ENCODE data around the gene TXNDC15.
A peak's percentile ranks its signal among the peaks of the same experiment; 100 is the strongest.
"Not testable (repeated sequence)": the region's sequence is repeated elsewhere in the genome, so short reads cannot be mapped to it uniquely, and the experiment has no call there.

The TXNDC15 gene, protein sequence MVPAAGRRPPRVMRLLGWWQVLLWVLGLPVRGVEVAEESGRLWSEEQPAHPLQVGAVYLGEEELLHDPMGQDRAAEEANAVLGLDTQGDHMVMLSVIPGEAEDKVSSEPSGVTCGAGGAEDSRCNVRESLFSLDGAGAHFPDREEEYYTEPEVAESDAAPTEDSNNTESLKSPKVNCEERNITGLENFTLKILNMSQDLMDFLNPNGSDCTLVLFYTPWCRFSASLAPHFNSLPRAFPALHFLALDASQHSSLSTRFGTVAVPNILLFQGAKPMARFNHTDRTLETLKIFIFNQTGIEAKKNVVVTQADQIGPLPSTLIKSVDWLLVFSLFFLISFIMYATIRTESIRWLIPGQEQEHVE

DNA sequence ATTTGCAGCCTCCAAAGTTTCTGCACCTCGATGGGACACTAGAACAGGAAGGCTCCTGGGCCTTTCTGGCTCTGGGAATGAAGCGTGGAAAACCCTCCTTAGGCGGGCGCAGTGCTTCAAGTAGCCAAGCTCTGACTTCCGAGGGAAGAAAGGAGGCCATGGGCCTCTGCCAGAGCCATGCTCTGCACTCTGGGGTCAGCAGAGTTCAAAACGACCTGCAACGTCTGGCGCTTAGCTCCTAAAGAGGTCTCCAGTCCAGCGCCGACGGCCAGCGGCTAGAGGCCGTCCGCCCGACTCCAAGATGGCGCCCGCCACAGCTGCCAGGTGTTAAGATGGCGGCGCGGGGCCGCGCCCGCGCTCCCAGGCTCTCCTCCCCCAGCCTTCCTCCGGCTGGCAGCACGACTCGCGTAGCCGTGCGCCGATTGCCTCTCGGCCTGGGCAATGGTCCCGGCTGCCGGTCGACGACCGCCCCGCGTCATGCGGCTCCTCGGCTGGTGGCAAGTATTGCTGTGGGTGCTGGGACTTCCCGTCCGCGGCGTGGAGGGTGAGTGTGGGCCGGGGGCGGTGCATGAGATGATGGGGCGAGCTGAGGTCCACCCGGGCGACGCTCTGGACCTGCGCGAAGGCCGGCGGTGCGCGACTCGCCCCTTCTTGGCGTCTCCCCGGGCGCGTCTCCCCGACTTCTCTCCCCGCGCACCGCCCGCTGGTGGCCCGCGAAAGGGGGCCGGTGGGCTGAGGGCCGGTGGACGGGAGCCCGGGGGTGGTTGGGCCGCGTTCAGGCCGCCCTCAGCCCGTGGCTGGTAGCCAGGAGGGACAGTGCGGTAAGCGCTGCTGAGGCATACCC is at the start of gene TXNDC15:
TSS of gene TXNDC15 (plus strand) at position 385 of the 844 bp plus-strand sequence. CDS start at position 442, 57 bp downstream.
- peak; percentile 79 for DNase-seq

- no peak for DNase-seq
Observed at GRCh38 chr5:134824681-134825080, 49.5 kb upstream of the TXNDC15 start.

- no peak for DNase-seq
Observed at GRCh38 chr5:134825212-134825611, 49.0 kb upstream of the TXNDC15 start.

DNA sequence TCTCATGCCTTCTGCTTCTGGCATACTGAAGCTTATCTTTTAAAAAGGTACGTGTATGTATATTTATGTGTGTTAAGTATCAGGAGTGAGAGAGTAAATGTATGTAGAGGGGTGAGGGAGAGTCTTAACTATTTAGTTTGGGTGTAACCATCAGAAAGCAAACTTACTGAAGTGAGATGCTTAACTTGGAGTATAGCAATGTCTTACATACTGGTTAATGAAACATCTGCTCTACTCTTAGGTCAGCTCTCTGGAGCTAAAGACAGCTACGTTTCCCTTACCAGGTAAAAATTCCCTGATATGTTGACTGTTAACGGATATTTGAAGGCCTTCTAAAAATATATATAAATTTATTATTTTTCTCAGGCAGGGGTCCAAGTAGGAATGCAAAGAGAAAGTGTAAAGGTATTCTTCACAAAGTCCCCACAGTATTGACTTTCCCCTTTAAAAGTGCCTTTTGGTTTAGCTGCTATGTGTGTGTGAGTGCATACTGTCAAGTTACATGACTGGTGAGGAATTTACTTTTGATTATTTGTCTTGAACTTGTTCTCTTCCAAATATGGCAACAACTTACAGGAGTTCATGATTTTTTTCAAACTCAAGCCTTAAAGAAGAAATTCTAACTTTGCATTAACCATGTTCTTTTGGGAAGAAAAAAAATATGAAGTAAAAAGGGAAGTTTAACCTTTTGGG is 40.7 kb upstream of the TXNDC15 start:
- DNase-seq = no peak

- DNase-seq = no peak
Observed at GRCh38 chr5:134835623-134836022, 38.5 kb upstream of the TXNDC15 start.

GRCh38 chr5:134837530-134838181 is 36.5 kb upstream of the TXNDC15 start:
- no peak for DNase-seq

DNA sequence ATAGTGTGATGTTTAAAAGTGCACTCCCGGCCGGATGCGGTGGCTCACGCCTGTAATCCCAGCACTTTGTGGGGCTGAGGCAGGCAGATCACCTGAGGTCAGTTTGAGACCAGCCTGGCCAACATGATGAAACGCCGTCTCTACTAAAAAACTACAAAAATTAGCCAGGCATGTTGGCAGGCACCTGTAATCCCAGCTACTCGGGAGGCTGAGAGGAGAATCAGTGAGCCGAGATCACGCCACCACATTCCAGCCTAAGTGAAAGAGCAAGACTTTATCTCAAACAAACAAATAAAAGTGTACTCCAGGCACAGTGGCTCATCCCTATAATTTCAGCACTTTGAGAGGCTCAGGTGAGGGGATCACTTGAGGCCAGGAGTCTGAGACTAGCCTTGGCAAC is 35.8 kb upstream of the TXNDC15 start:
- DNase-seq = not testable (repeated sequence)

GRCh38 chr5:134840811-134841210 is 33.4 kb upstream of the TXNDC15 start:
- no peak for DNase-seq

- DNase-seq = no peak
Observed at GRCh38 chr5:134844252-134844651, 29.9 kb upstream of the TXNDC15 start.

DNA sequence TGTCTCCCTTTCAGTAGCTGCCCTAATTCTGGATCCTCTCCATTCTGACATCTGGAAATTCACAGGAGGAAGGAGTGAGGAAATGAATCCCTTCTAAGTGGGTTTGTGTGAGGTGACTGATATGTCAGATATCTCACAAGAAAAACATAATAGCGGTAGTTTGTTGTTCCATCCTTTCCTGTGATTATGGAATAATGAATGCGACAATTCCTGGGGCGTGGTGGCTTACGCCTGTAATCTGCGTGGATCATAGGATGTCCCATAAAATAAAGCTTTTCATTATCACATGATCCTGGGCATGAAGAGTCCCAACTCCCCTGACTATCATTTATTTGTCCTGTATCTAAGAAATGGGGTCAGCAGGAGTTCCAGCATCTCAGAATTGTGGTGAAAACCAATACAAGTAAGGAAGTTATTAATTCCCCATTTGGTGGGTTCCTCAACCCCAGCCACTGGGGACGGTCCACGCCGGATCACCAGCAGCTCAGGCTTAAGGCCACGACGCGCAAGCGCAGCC is 28.8 kb upstream of the TXNDC15 start:
- DNase-seq = no peak

DNA sequence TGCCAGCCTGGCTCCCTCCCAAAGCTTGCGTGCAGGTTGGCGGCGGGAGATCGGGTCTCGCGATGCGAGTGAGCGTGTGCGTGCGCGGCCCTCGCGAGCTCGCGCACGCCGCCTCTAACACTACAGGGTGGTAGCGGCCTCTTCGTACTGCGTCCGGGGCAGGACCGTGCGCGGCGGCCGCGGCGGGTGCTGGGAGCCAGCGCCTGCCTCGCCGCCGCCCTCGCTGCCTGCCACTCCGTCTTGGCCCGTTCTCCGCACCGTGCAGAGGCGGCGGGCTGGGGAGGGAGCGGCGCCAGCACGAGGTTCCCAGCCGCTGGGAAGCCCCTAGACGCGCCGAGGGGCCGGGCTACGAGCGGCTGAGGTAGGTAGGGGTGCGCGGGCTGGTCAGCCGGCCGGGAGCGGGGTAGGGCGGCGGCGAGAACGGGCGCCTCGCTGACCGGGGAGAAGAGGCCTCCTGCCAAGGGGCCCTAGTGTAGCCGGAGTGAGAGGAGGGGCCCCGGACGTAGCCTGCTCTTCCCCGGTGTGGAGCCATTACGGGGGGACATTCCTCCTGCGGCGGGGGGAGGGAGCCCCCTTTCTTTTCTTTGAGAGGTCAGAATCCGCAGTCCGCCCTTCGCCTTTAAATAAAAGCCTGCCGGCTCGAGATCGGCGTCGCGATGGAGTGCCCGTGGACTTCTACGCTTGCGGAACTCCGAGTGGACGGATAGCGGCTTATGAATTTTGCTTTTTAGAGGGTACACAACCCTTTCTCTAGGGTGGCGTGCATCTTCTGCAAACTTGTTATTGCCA is 28.1 kb upstream of the TXNDC15 start, which contains the start of gene C5orf24:
TSS of gene C5orf24 (plus strand) at position 117 of the 789 bp plus-strand sequence. CDS start 8,933 bp downstream, outside the sequence.
- DNase-seq = peak; percentile 94

DNA sequence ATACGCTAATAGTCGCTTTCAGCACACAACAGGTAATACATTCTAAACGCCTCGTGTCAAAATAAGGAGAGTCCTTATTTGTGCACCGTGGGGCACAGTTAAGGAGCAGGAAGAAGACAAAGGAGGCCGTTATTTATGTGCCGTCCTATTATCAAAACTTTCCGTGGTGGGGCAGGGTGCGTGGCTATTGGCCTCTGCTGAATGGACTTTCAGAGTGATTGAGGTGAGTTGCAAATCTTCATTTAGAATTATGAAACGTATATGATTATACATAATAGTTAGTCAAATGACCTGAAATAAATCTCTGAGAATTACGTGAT is 27.6 kb upstream of the TXNDC15 start:
- peak; percentile 12 for DNase-seq

- not testable (repeated sequence) for DNase-seq
Observed at GRCh38 chr5:134849434-134849933, 24.7 kb upstream of the TXNDC15 start.

- DNase-seq = no peak
Observed at GRCh38 chr5:134851307-134851923, 22.8 kb upstream of the TXNDC15 start.

DNA sequence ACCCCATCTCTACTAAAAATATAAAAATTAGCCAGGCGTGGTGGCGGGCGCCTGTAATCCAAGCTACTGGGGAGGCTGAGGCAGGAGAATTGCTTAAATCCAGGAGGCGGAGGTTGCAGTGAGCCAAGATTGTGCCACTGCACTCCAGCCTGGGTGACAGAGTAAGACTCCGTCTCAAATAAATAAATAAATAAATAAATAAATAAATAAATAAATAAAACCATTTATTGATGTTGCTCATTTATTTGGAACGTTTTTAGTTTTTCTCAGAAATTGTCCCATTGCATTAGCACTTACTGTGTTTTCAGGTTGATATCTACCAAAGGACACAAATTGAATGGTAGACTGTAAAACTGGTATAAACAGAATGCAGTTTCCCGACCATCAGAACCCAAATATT is 17.7 kb upstream of the TXNDC15 start:
- not testable (repeated sequence) for DNase-seq

- no peak for DNase-seq
Observed at GRCh38 chr5:134857401-134857800, 16.8 kb upstream of the TXNDC15 start.

DNA sequence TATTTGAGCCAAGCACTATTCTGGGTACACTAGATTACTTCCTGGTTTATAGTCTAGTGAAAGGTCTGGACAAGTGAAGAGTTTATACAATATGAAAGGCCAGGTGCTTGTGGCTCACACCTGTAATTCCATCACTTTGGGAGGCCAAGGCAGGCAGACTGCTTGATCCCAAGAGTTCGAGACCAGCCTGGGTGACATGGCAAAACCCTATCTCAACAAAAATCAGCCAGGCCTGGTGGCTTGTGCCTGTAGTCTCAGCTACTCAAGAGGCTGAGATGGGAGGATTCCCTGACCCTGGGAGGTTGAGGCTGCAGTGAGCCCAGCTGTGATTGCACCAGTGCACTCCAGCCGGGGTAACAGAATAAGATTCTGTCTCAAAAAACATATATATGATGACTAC is 9.5 kb upstream of the TXNDC15 start:
- no peak for DNase-seq

- DNase-seq = no peak
Observed at GRCh38 chr5:134873494-134873893, 677 bp upstream of the TXNDC15 start.

DNA sequence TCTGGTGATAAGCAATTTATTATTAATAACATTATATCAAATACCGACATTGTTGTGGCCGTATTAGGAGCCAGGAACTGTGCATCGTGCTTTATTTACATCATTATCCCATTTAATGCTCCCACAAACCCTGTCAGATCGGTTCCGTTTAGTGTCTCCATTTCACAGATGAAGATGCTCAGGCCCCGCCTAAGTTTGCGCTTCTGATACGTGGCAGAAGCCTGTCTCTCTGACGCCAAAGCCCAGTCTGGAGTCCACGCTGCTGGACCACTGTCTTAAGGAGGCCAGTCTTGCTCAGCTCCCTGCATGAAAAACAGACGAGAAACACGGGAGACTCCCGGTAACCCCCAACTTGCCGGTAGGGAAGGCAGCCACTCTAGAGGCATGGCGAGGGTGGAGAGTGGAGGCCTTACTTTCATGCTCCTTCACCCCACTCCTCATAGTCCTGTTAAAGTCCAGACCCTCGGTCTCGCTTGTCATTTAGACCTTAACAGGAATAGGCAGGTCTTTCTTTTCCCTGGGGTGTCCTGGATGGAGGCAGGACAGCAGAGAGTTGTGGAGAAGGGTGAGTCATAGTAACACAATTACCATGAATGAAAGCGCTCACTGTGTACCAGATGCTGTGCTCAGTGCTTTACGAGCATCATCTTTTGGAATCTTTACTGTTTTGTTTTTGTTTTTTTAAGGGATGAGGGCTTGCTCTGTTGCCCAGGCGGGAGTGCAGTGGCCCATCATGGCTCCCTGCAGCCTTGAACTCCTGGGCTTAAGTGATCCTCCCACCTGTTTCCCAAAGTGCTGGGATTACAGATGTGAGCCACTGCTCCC is 872 bp downstream of the TXNDC15 start:
- DNase-seq = peak; percentile 23

GRCh38 chr5:134877159-134877558 is 3.0 kb downstream of the TXNDC15 start:
- no peak for DNase-seq
